Caco-2 (cell line): ENCODE measurements around the gene SPRY1. TPM values are rescaled to one million over a fixed set of nuclear protein-coding genes. Genes with fewer than 3 reads are reported as not detected.
A peak's percentile ranks its signal among the peaks of the same experiment; 100 is the strongest.

Source experiments
- BruUV-seq: library from RNA; stranded (reverse); fragments of 400-500 nt; replicated peaks from 2 replicates; lab custom pipeline; 2021; lab: Mats Ljungman, UMichigan
- CTCF ChIA-PET: fragments of 300-600 bp; sonication (Branson Sonifier 250); formaldehyde crosslinking; loops from one replicate; lab custom pipeline; 2022; ENCODE audit warnings: antibody characterized with exemption; lab: Charles Lee
- POLR2A ChIA-PET: fragments of 300-600 bp; sonication (Branson Sonifier 250); formaldehyde crosslinking; loops from one replicate; lab custom pipeline; 2022; ENCODE audit warnings: antibody characterized with exemption; lab: Charles Lee
- DNase-seq, 2 experiments: peaks; one replicate each; pipeline versions ENCODE4 v3.0.0 to v3.0.0-alpha.2; 2020 to 2022
- H3K27me3 ChIP-seq: replicated peaks from 2 replicates; pipeline ENCODE4 v1.6.0; 2011; ENCODE audit warnings: low read length; ENCODE audit not compliant: control insufficient read depth, insufficient read depth
- H3K36me3 ChIP-seq: 2 replicates; pipeline ENCODE4 v1.5.1; 2011; ENCODE audit warnings: low read length; ENCODE audit not compliant: control insufficient read depth, insufficient read depth
- H3K4me1 ChIP-seq: fragments of 250-450 bp; sonication (Bioruptor Pico); 2 replicates; pipeline ENCODE4 v1.5.1; 2020; ENCODE audit warnings: mild to moderate bottlenecking
- H3K4me3 ChIP-seq: 2 replicates; pipeline ENCODE4 v1.5.1; 2011; ENCODE audit warnings: low read depth, mild to moderate bottlenecking, control low read depth, low read length
- H3K9me3 ChIP-seq: fragments of 250-450 bp; sonication (Bioruptor Pico); 2 replicates; pipeline ENCODE4 v1.5.1; 2020; ENCODE audit warnings: mild to moderate bottlenecking, moderate library complexity
- H3K27ac Mint-ChIP-seq: one replicate; pipeline ENCODE4 v1.8.0; 2022; ENCODE audit warnings: mixed read lengths; ENCODE audit not compliant: unreplicated experiment
- H3K27me3 Mint-ChIP-seq: one replicate; pipeline ENCODE4 v1.8.0; 2022; ENCODE audit warnings: mixed read lengths; ENCODE audit not compliant: insufficient read depth, unreplicated experiment
- H3K36me3 Mint-ChIP-seq: one replicate; pipeline ENCODE4 v1.8.0; 2022; ENCODE audit warnings: mild to moderate bottlenecking, mixed read lengths; ENCODE audit not compliant: insufficient read depth, unreplicated experiment
- H3K4me1 Mint-ChIP-seq: one replicate; pipeline ENCODE4 v1.8.0; 2022; ENCODE audit warnings: low read depth, mixed read lengths; ENCODE audit not compliant: unreplicated experiment
- H3K4me3 Mint-ChIP-seq: one replicate; pipeline ENCODE4 v1.8.0; 2022; ENCODE audit warnings: mild to moderate bottlenecking, moderate library complexity, mixed read lengths; ENCODE audit not compliant: unreplicated experiment
- H3K9me3 Mint-ChIP-seq: one replicate; pipeline ENCODE4 v1.8.0; 2022; ENCODE audit warnings: mixed read lengths; ENCODE audit not compliant: unreplicated experiment
- CTCF ChIP-seq, 2 experiments: fragments of 200-600 bp in 1 of 2; IDR thresholded peaks; 1 replicate in 1 of 2; 2 replicates in 1 of 2; pipeline versions ENCODE4 v1.5.1 to v1.8.0; 2011 to 2022; ENCODE audit warnings: antibody characterized with exemption in 1 of 2, control low read depth in 1 of 2, inconsistent platforms in 1 of 2, low read depth in 1 of 2, low read length in 1 of 2, mild to moderate bottlenecking in 1 of 2, moderate library complexity in 1 of 2; ENCODE audit not compliant: insufficient read depth in 1 of 2, severe bottlenecking in 1 of 2, unreplicated experiment in 1 of 2
- intact Hi-C: fragments of 100-400 bp; cut with micrococcal nuclease; formaldehyde crosslinking; loops from one replicate; pipeline ENCODE4 v1.10.0; 2022; ENCODE audit not compliant: unreplicated experiment
- total RNA-seq: library from RNA; stranded (reverse); gene quantifications from 2 replicates; pipeline ENCODE4 v1.2.3, GENCODE V29; 2022

The SPRY1 gene
- total RNA-seq, 1 experiment from 2014 or later, result 23.2 TPM

DNA sequence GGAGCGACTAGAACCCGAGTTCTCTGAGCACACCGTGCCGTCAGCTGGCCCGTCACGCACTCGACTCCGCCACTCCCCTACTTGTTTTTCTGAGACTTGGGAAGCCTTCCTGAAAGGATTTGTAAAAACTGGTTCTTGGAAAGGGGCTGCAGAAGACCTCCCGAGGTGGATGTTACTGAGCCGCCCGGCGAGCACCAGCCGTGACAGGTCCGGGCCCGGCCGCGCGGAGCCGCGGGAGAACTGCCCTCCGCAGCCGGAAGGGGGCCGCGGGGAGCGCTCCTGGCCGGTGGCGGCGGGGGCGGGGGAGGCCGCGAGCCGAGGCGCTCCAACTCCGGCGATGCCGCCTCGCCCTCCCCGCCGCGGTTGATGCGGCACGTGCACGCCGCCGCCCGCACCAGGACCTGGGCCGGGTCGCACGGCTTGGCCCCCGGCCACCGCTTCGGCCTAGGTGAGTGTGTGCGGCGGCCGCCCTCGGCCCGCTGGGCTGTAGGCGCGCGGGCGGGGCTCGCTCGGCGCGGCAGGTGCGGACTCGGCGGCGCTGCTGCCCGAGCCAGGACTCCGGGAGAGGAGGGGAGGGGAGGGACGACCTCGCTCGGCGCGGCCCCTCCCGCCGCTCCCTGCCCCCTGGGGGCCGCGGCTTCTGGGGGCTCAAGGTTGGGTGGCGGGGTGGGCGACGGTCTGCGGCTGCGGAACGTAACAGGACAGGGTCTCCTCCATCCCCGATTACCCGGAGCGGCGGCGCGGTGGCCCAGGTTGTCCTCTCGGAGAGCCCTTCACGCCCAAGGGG is 1.7 kb downstream of the SPRY1 start:
- POLR2A ChIA-PET, result interaction anchor here (0.7 to 1.8 kb wide), 2 partner anchors 82 to 134 kb away, joined by 3 to 8 read pairs; no protein-coding TSS in a partner anchor
- no TSS peak for BruUV-seq

DNA sequence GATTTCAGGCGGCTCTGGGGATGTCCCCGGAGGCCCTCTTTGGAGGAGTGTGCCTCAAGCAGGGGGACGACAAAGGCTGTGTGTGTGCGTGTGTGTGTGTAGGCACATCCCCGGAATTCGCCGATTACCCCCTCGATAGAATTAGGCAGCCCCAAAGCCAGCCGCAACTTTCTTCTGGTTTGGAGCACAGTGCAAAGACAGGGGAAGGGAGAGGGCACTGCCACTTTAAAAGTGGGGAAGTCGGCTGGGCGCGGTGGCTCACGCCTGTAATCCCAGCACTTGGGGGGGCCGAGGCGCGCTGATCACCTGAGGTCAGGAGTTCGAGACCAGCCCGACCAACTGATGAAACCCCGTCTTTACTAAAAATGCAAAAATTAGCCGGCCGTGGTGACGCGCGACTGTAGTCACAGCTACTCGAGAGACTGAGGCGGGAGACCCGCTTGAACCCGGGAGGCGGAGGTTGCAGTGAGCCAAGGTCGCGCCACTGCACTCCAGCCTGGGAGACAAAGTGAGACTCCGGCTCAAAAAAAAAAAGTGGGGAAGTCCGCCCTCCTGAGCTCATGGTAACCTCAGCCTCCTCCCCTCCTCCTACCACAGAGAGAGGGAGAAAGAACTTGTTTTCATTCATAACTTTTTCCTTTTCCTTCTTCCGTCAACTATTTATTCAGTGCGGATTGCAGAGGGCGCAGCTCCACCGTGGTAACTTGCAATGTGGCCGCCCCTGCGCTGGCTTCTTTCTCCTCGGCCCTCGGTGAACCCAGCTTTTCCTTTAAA is 2.4 kb downstream of the SPRY1 start:
- H3K36me3 ChIP-seq, result peaks cover 6% of the 10 kb centered on the region
- intact Hi-C loops, result loop anchor here (1.0 to 10.0 kb wide), 9 partner anchors 19 to 356 kb away; no protein-coding TSS in a partner anchor
- Mint-ChIP-seq H3K4me1 (peaks cover 13% of the 10 kb centered on the region), H3K36me3 (peaks cover 50% of the 10 kb centered on the region), H3K27me3 (no peaks in the 10 kb centered on the region), H3K9me3 (no peaks in the 10 kb centered on the region), H3K27ac (peak overlapping the region; percentile 94), H3K4me3 (peak overlapping the region; percentile 94)
- no peaks in the 10 kb centered on the region for H3K9me3 ChIP-seq
- no peaks in the 10 kb centered on the region for H3K27me3 ChIP-seq
- H3K4me3 ChIP-seq, result peak overlapping the region; percentile 86
- TF ChIP-seq CTCF (IDR thresholded peaks at IDR 0.05; ENCODE audit: insufficient read depth in 1 of 2, low read depth in 1 of 2, low read length in 1 of 2, severe bottlenecking in 1 of 2, unreplicated experiment in 1 of 2), result peak in 1 of 2 experiments; percentile 38
- ChIA-PET CTCF (interaction anchor here (0.7 to 1.0 kb wide), 3 partner anchors 13 to 86 kb away, joined by 3 to 7 read pairs (median 4); no protein-coding TSS in a partner anchor), POLR2A (interaction anchor here (0.7 to 1.3 kb wide), 4 partner anchors 45 to 156 kb away, joined by 3 to 5 read pairs (median 4); no protein-coding TSS in a partner anchor)
- H3K4me1 ChIP-seq, result peaks cover 6% of the 10 kb centered on the region; the same call in 1 of the 2 replicates
- TSS peak; percentile 60 for BruUV-seq
- peak; percentile 64 to 67 for DNase-seq

More for the DNA sequence above, 1.7 kb downstream of the SPRY1 start:
- Histone ChIP-seq H3K4me1 (peaks cover 6% of the 10 kb centered on the region; the same call in 1 of the 2 replicates), H3K27me3 (no peaks in the 10 kb centered on the region), H3K4me3 (peak overlapping the region; percentile 86), H3K36me3 (peaks cover 6% of the 10 kb centered on the region), H3K9me3 (no peaks in the 10 kb centered on the region)
- intact Hi-C loops, result loop anchor here (2.0 to 10.0 kb wide), 4 partner anchors 47 to 357 kb away; no protein-coding TSS in a partner anchor
- CTCF ChIA-PET, result interaction anchor here (1.6 kb wide), 1 partner anchor 157 kb away, joined by 4 read pairs; no protein-coding TSS in a partner anchor
- peak; percentile 42 to 52 for TF ChIP-seq CTCF (IDR thresholded peaks at IDR 0.05; ENCODE audit: insufficient read depth in 1 of 2, low read depth in 1 of 2, low read length in 1 of 2, severe bottlenecking in 1 of 2, unreplicated experiment in 1 of 2)
- Mint-ChIP-seq H3K27me3 (no peaks in the 10 kb centered on the region), H3K36me3 (peaks cover 48% of the 10 kb centered on the region), H3K27ac (peak overlapping the region; percentile 94), H3K9me3 (no peaks in the 10 kb centered on the region), H3K4me1 (peaks cover 13% of the 10 kb centered on the region), H3K4me3 (peak overlapping the region; percentile 94)
- peak; percentile 63 to 91 for DNase-seq
